ENCODE results near the gene C1orf21.

- no peak for TF ChIP-seq POLR2A (IDR thresholded peaks at IDR 0.05; ENCODE audit: low read depth, low read length)
- TF ChIP-seq POLR2AphosphoS5 (IDR thresholded peaks at IDR 0.05; ENCODE audit: low read depth, low read length) = no peak
These were observed 260.0 kb downstream of the C1orf21 start for GRCh38 chr1:184646824-184647223.
